Hematopoietic multipotent progenitor cell treated with erythropoietin and hydrocortisone succinate and interleukin-3 and kit ligand, for 15 days (in vitro differentiated cells): ENCODE results near the gene PREX1.

Experiments used
- DNase-seq: peaks from one replicate; pipeline ENCODE4 v3.0.0-alpha.2; 2015; ENCODE audit warnings: low spot score

Gene PREX1

GRCh38 chr20:48732081-48732829 lies 95.5 kb downstream of the PREX1 start:
- no peak for DNase-seq

GRCh38 chr20:48731536-48731935 lies 96.3 kb downstream of the PREX1 start:
- no peak for DNase-seq

- DNase-seq = no peak
Measured at GRCh38 chr20:48730977-48731376, 96.8 kb downstream of the PREX1 start.

- no peak for DNase-seq
Measured at GRCh38 chr20:48729538-48729937, 98.3 kb downstream of the PREX1 start.

GRCh38 chr20:48728042-48728825 lies 99.6 kb downstream of the PREX1 start:
- no peak for DNase-seq

- DNase-seq = no peak
Measured at GRCh38 chr20:48727226-48727625, 100.6 kb downstream of the PREX1 start.

GRCh38 chr20:48725555-48725991 lies 102.2 kb downstream of the PREX1 start:
- no peak for DNase-seq

GRCh38 chr20:48724891-48725554 lies 102.8 kb downstream of the PREX1 start:
- DNase-seq = no peak

GRCh38 chr20:48724382-48724781 lies 103.4 kb downstream of the PREX1 start:
- no peak for DNase-seq

- no peak for DNase-seq
Measured at GRCh38 chr20:48723308-48724264, 104.2 kb downstream of the PREX1 start.

GRCh38 chr20:48722737-48723191 lies 105.0 kb downstream of the PREX1 start:
- no peak for DNase-seq

- no peak for DNase-seq
Measured at GRCh38 chr20:48722002-48722731, 105.6 kb downstream of the PREX1 start.

GRCh38 chr20:48721324-48722001 lies 106.3 kb downstream of the PREX1 start:
- no peak for DNase-seq

- DNase-seq = no peak
Measured at GRCh38 chr20:48720256-48720985, 107.4 kb downstream of the PREX1 start.

- no peak for DNase-seq
Measured at GRCh38 chr20:48719598-48720255, 108.1 kb downstream of the PREX1 start.

GRCh38 chr20:48718786-48719578 lies 108.8 kb downstream of the PREX1 start:
- DNase-seq = no peak

- DNase-seq = no peak
Measured at GRCh38 chr20:48717680-48718223, 110.0 kb downstream of the PREX1 start.
